OCI-LY7 (cell line): ENCODE measurements around the gene BTD. TPM values are rescaled to one million over a fixed set of nuclear protein-coding genes. Genes with fewer than 3 reads are reported as not detected.
"Not testable (repeated sequence)": the region's sequence is repeated elsewhere in the genome, so short reads cannot be mapped to it uniquely, and the experiment has no call there.

Source experiments
- BruUV-seq: library from RNA; stranded (reverse); fragments of 400-500 nt; replicated peaks from 2 replicates; lab custom pipeline; 2021; lab: Mats Ljungman, UMichigan
- CTCF ChIA-PET: fragments of 300-600 bp; sonication (Branson Sonifier 250); formaldehyde crosslinking; loops from one replicate; lab custom pipeline; 2022; ENCODE audit warnings: antibody characterized with exemption; ENCODE audit not compliant: unreplicated experiment; lab: Charles Lee
- POLR2A ChIA-PET: fragments of 300-600 bp; sonication (Branson Sonifier 250); formaldehyde crosslinking; loops from one replicate; lab custom pipeline; 2022; ENCODE audit warnings: antibody characterized with exemption; lab: Charles Lee
- DNase-seq: peaks from one replicate; pipeline ENCODE4 v3.0.0-alpha.2; 2015; ENCODE audit warnings: low spot score
- H2AFZ ChIP-seq: fragments of 200-600 bp; sonication (generic), shearing (Covaris generic); 2 replicates; pipeline ENCODE4 v1.6.1; 2014; ENCODE audit warnings: mild to moderate bottlenecking, antibody characterized with exemption, low read length, moderate library complexity
- H3K27ac ChIP-seq: fragments of 200-600 bp; sonication (generic); 2 replicates; pipeline ENCODE4 v1.5.1; 2014; ENCODE audit warnings: mixed run types, low read depth, mild to moderate bottlenecking, moderate library complexity, low read length, inconsistent platforms; ENCODE audit not compliant: poor library complexity, severe bottlenecking
- H3K36me3 ChIP-seq: fragments of 200-600 bp; sonication (generic); 2 replicates; pipeline ENCODE4 v1.6.1; 2014; ENCODE audit warnings: mild to moderate bottlenecking, antibody characterized with exemption, low read length, moderate library complexity, mixed read lengths; ENCODE audit not compliant: insufficient read depth
- H3K4me1 ChIP-seq: fragments of 200-600 bp; sonication (generic); 2 replicates; pipeline ENCODE4 v1.5.1; 2014; ENCODE audit warnings: mild to moderate bottlenecking, low read length; ENCODE audit not compliant: insufficient read depth, poor library complexity, severe bottlenecking
- H3K4me2 ChIP-seq: fragments of 200-600 bp; sonication (generic); 2 replicates; pipeline ENCODE4 v1.6.1; 2014; ENCODE audit warnings: mild to moderate bottlenecking, low read length
- H3K4me3 ChIP-seq: fragments of 200-600 bp; sonication (generic); 2 replicates; pipeline ENCODE4 v1.5.1; 2014; ENCODE audit warnings: mild to moderate bottlenecking, low read depth, low read length; ENCODE audit not compliant: poor library complexity, severe bottlenecking
- H3K79me2 ChIP-seq: fragments of 200-600 bp; sonication (generic); 2 replicates; pipeline ENCODE4 v1.6.1; 2016; ENCODE audit warnings: low read depth, mild to moderate bottlenecking, low read length, moderate library complexity, mixed read lengths; ENCODE audit not compliant: insufficient read depth
- H3K9me2 ChIP-seq: fragments of 200-600 bp; sonication (generic); 2 replicates; pipeline ENCODE4 v1.6.1; 2016; ENCODE audit warnings: mild to moderate bottlenecking, low read length, mixed read lengths; ENCODE audit not compliant: insufficient read depth
- H3K9me3 ChIP-seq: fragments of 200-600 bp; sonication (generic); 2 replicates; pipeline ENCODE4 v1.6.1; 2014; ENCODE audit warnings: mild to moderate bottlenecking, mixed run types, low read length, mixed read lengths
- H4K20me1 ChIP-seq: fragments of 200-600 bp; sonication (generic); 2 replicates; pipeline ENCODE4 v1.6.1; 2014; ENCODE audit warnings: mild to moderate bottlenecking, antibody characterized with exemption, low read length, moderate library complexity, mixed read lengths; ENCODE audit not compliant: insufficient read depth
- CTCF ChIP-seq: fragments of 200-600 bp; sonication (generic); conservative IDR thresholded peaks from 2 replicates; pipeline ENCODE4 v1.5.1; 2014; ENCODE audit warnings: mild to moderate bottlenecking, antibody characterized with exemption, low read length, moderate library complexity, mixed read lengths
- EZH2phosphoT487 ChIP-seq: fragments of 200-600 bp; sonication (generic); IDR thresholded peaks from 2 replicates; pipeline ENCODE4 v1.6.1; 2018; ENCODE audit warnings: low read depth, borderline replicate concordance, mild to moderate bottlenecking, mixed run types, antibody characterized with exemption, low read length, moderate library complexity, mixed read lengths
- intact Hi-C: fragments of 100-400 bp; cut with micrococcal nuclease; formaldehyde crosslinking; loops from one replicate; pipeline ENCODE4 v1.10.0; 2022; ENCODE audit not compliant: unreplicated experiment
- total RNA-seq, 2 experiments: library from RNA; depleted of rRNA in 1 of 2; stranded (reverse); fragments of >200 nt in 1 of 2; shearing (Covaris generic) in 1 of 2; gene quantifications; 2 replicates each; pipeline ENCODE4 v1.2.3, GENCODE V29; 2014 to 2022

Gene BTD
- total RNA-seq, 2 experiments from 2014 or later = 4.2 to 6.0 TPM

GRCh38 chr3:15604584-15604983 lies 3.0 kb downstream of the BTD start:
- H2AFZ ChIP-seq, DNase-seq, H4K20me1 ChIP-seq, H3K79me2 ChIP-seq, H3K36me3 ChIP-seq, H3K27ac ChIP-seq, BruUV-seq, H3K9me3 ChIP-seq, intact Hi-C loops, CTCF ChIA-PET, H3K9me2 ChIP-seq, H3K4me2 ChIP-seq, POLR2A ChIA-PET, H3K4me3 ChIP-seq: not testable (repeated sequence)
- H3K4me1 ChIP-seq = peaks cover 15% of the 10 kb centered on the region

- no peaks in the 10 kb centered on the region; the same call in 1 of the 2 replicates for H3K36me3 ChIP-seq
- H3K9me2 ChIP-seq = no peaks in the 10 kb centered on the region
- TF ChIP-seq CTCF = no peak
- no peak for TF ChIP-seq EZH2phosphoT487
- H3K27ac ChIP-seq = no peak overlapping the region
- H3K4me3 ChIP-seq = no peak overlapping the region
- CTCF ChIA-PET = no interaction called here
- BruUV-seq = no TSS peak
- POLR2A ChIA-PET = interaction anchor here (0.5 kb wide), 1 partner anchor 532 kb away, joined by 3 read pairs; no protein-coding TSS in a partner anchor
- H3K9me3 ChIP-seq = peaks cover 4% of the 10 kb centered on the region; the same call in 1 of the 2 replicates
- H3K79me2 ChIP-seq = no peaks in the 10 kb centered on the region
- H3K4me2 ChIP-seq = no peak overlapping the region
- H4K20me1 ChIP-seq = no peaks in the 10 kb centered on the region
- DNase-seq = no peak
- peaks cover 5% of the 10 kb centered on the region for H3K4me1 ChIP-seq
- intact Hi-C loops = no loop called here
- no peak overlapping the region for H2AFZ ChIP-seq
These were observed 4.9 kb downstream of the BTD start for GRCh38 chr3:15606434-15606891.

GRCh38 chr3:15610082-15610759 lies 8.7 kb downstream of the BTD start:
- ChIA-PET POLR2A (interaction anchor here (0.6 to 0.7 kb wide), 3 partner anchors 403 to 1184 kb away, joined by 3 to 7 read pairs (median 3); no protein-coding TSS in a partner anchor), CTCF (no interaction called here)
- Histone ChIP-seq H3K4me2 (no peak overlapping the region), H3K36me3 (no peaks in the 10 kb centered on the region), H3K79me2 (no peaks in the 10 kb centered on the region), H3K9me3 (no peaks in the 10 kb centered on the region), H3K4me3 (no peak overlapping the region), H3K4me1 (no peaks in the 10 kb centered on the region), H3K27ac (no peak overlapping the region), H4K20me1 (no peaks in the 10 kb centered on the region), H3K9me2 (no peaks in the 10 kb centered on the region), H2AFZ (no peak overlapping the region)
- TF ChIP-seq EZH2phosphoT487 (no peak), CTCF (no peak)
- no peak for DNase-seq
- BruUV-seq = no TSS peak
- intact Hi-C loops = no loop called here
